HepG2 (cell line): Measurements from ENCODE around the gene PRKAR1B. TPM values are rescaled to one million over a fixed set of nuclear protein-coding genes. Genes with fewer than 3 reads are reported as not detected.

Experiments used
- FOSL1 ChIP-seq: sonication (generic); formaldehyde crosslinking; IDR thresholded peaks from 2 replicates; pipeline ENCODE4 v1.9.0; 2021; ENCODE audit warnings: missing genetic modification reagents, borderline replicate concordance
- FOXJ3 ChIP-seq: sonication (generic); formaldehyde crosslinking; IDR thresholded peaks from 2 replicates; pipeline ENCODE4 v1.4.0; 2020; ENCODE audit warnings: missing genetic modification reagents, mild to moderate bottlenecking, borderline replicate concordance
- GRHL1 ChIP-seq: sonication (generic); formaldehyde crosslinking; conservative IDR thresholded peaks from 2 replicates; pipeline ENCODE4 v1.8.0; 2022; ENCODE audit warnings: missing genetic modification reagents
- MLLT10 ChIP-seq: sonication (generic); formaldehyde crosslinking; IDR thresholded peaks from 2 replicates; pipeline ENCODE4 v1.4.0; 2020; ENCODE audit warnings: missing genetic modification reagents
- NFIB ChIP-seq: sonication (generic); formaldehyde crosslinking; IDR thresholded peaks from 2 replicates; pipeline ENCODE4 v1.9.0; 2021; ENCODE audit warnings: missing genetic modification reagents, mild to moderate bottlenecking, borderline replicate concordance
- NFRKB ChIP-seq: fragments of 450-650 bp; IDR thresholded peaks from 2 replicates; pipeline ENCODE4 v1.6.1; 2017
- NR2F2 ChIP-seq: IDR thresholded peaks from 2 replicates; pipeline ENCODE4 v1.6.1; 2012; ENCODE audit warnings: low read depth, inconsistent platforms, borderline replicate concordance
- NR3C1 ChIP-seq: sonication (generic); formaldehyde crosslinking; IDR thresholded peaks from 2 replicates; pipeline ENCODE4 v1.4.0; 2020; ENCODE audit warnings: missing genetic modification reagents
- SAP130 ChIP-seq: IDR thresholded peaks from 2 replicates; pipeline ENCODE4 v1.6.1; 2016; ENCODE audit warnings: low read depth
- SP1 ChIP-seq, 2 experiments: fragments of 450-650 bp in 1 of 2; sonication (generic) in 1 of 2; formaldehyde crosslinking in 1 of 2; IDR thresholded peaks; 2 replicates each; pipeline versions ENCODE4 v1.4.0 to v1.6.1; 2016 to 2020; ENCODE audit warnings: missing genetic modification reagents in 1 of 2
- SP140L ChIP-seq: sonication (generic); formaldehyde crosslinking; IDR thresholded peaks from 2 replicates; pipeline ENCODE4 v1.4.0; 2020; ENCODE audit warnings: missing genetic modification reagents, borderline replicate concordance
- TARDBP ChIP-seq: sonication (generic); formaldehyde crosslinking; IDR thresholded peaks from 2 replicates; pipeline ENCODE4 v1.8.0; 2022; ENCODE audit warnings: mild to moderate bottlenecking, missing genetic modification reagents
- ZNF292 ChIP-seq: sonication (generic); formaldehyde crosslinking; IDR thresholded peaks from 2 replicates; pipeline ENCODE4 v1.8.1; 2022; ENCODE audit warnings: mild to moderate bottlenecking, low read depth, missing genetic modification reagents, borderline replicate concordance
- ZNF576 ChIP-seq: sonication (generic); formaldehyde crosslinking; IDR thresholded peaks from 2 replicates; pipeline ENCODE4 v1.4.0; 2020; ENCODE audit warnings: mild to moderate bottlenecking, missing genetic modification reagents
- ZNF703 ChIP-seq: sonication (generic); formaldehyde crosslinking; IDR thresholded peaks from 2 replicates; pipeline ENCODE4 v1.5.1; 2020; ENCODE audit warnings: missing genetic modification reagents, mild to moderate bottlenecking, moderate library complexity, borderline replicate concordance
- ZSCAN31 ChIP-seq: sonication (generic); formaldehyde crosslinking; IDR thresholded peaks from 2 replicates; pipeline ENCODE4 v1.5.0; 2020; ENCODE audit warnings: low read depth, mild to moderate bottlenecking, missing genetic modification reagents
- polyA plus RNA-seq, 8 experiments: library from polyadenylated mRNA; depleted of rRNA in 3 of 8; stranded (reverse) in 7 of 8; unstranded in 1 of 8; fragments of >200 nt; fragmentation: Illumina TruSeq in 4 of 8; extraction: Trizol in 4 of 8; gene quantifications; 2 replicates each; pipeline versions ENCODE4 v1.2.1 to v1.2.3, GENCODE V29; 2011 to 2016; ENCODE audit warnings: low read depth in 4 of 8, missing spikeins in 1 of 8, mixed read lengths in 1 of 8; ENCODE audit not compliant: insufficient read depth in 1 of 8
- total RNA-seq, 5 experiments: library from RNA; depleted of rRNA; stranded (reverse); fragments of >200 nt; fragmentation: Illumina TruSeq; extraction: Trizol; gene quantifications; 2 replicates each; pipeline ENCODE4 v1.2.3, GENCODE V29; 2016; ENCODE audit warnings: low read depth in 1 of 5
- TF ChIP-seq, protein P1 (sequence below): sonication (generic); formaldehyde crosslinking; IDR thresholded peaks from 2 replicates; pipeline ENCODE4 v1.5.1; 2020; ENCODE audit warnings: missing genetic modification reagents, mild to moderate bottlenecking, borderline replicate concordance
- TF ChIP-seq, protein P2 (sequence below): sonication (generic); formaldehyde crosslinking; IDR thresholded peaks from 2 replicates; pipeline ENCODE4 v1.4.0; 2020; ENCODE audit warnings: mild to moderate bottlenecking, missing genetic modification reagents

The PRKAR1B gene
- total and polyA plus RNA-seq, 2 of the 13 experiments (the other 11 are each of a cell fraction or from before 2014, with no cell fraction given), result 7.9 to 28.2 TPM

GRCh38 chr7:503575-504111 is 223.4 kb downstream of the PRKAR1B start (continued):
- no peak; the same call in 1 of the 2 replicates for TF ChIP-seq ZNF703 (CRISPR knock-in tag)
- TF ChIP-seq NFIB (CRISPR knock-in tag), result no peak
- TF ChIP-seq, protein P1, sequence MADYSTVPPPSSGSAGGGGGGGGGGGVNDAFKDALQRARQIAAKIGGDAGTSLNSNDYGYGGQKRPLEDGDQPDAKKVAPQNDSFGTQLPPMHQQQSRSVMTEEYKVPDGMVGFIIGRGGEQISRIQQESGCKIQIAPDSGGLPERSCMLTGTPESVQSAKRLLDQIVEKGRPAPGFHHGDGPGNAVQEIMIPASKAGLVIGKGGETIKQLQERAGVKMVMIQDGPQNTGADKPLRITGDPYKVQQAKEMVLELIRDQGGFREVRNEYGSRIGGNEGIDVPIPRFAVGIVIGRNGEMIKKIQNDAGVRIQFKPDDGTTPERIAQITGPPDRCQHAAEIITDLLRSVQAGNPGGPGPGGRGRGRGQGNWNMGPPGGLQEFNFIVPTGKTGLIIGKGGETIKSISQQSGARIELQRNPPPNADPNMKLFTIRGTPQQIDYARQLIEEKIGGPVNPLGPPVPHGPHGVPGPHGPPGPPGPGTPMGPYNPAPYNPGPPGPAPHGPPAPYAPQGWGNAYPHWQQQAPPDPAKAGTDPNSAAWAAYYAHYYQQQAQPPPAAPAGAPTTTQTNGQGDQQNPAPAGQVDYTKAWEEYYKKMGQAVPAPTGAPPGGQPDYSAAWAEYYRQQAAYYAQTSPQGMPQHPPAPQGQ (CRISPR knock-in tag), result no peak
- peak; percentile 92 for TF ChIP-seq ZNF292 (CRISPR knock-in tag)
- TF ChIP-seq SP140L, result no peak
- TF ChIP-seq FOSL1 (CRISPR knock-in tag), result no peak
- TF ChIP-seq TARDBP (CRISPR knock-in tag), result peak; percentile 93
- TF ChIP-seq GRHL1, result no peak
- no peak for TF ChIP-seq FOXJ3 (CRISPR knock-in tag)
- no peak for TF ChIP-seq MLLT10
- TF ChIP-seq SP1 (IDR thresholded peaks at IDR 0.05), result no peak
- TF ChIP-seq SP1 (CRISPR knock-in tag; IDR thresholded peaks at IDR 0.05), result no peak
- no peak for TF ChIP-seq NFRKB
- peak; percentile 75; the same call in 1 of the 2 replicates for TF ChIP-seq NR2F2
- no peak for TF ChIP-seq NR3C1
- TF ChIP-seq, protein P2, sequence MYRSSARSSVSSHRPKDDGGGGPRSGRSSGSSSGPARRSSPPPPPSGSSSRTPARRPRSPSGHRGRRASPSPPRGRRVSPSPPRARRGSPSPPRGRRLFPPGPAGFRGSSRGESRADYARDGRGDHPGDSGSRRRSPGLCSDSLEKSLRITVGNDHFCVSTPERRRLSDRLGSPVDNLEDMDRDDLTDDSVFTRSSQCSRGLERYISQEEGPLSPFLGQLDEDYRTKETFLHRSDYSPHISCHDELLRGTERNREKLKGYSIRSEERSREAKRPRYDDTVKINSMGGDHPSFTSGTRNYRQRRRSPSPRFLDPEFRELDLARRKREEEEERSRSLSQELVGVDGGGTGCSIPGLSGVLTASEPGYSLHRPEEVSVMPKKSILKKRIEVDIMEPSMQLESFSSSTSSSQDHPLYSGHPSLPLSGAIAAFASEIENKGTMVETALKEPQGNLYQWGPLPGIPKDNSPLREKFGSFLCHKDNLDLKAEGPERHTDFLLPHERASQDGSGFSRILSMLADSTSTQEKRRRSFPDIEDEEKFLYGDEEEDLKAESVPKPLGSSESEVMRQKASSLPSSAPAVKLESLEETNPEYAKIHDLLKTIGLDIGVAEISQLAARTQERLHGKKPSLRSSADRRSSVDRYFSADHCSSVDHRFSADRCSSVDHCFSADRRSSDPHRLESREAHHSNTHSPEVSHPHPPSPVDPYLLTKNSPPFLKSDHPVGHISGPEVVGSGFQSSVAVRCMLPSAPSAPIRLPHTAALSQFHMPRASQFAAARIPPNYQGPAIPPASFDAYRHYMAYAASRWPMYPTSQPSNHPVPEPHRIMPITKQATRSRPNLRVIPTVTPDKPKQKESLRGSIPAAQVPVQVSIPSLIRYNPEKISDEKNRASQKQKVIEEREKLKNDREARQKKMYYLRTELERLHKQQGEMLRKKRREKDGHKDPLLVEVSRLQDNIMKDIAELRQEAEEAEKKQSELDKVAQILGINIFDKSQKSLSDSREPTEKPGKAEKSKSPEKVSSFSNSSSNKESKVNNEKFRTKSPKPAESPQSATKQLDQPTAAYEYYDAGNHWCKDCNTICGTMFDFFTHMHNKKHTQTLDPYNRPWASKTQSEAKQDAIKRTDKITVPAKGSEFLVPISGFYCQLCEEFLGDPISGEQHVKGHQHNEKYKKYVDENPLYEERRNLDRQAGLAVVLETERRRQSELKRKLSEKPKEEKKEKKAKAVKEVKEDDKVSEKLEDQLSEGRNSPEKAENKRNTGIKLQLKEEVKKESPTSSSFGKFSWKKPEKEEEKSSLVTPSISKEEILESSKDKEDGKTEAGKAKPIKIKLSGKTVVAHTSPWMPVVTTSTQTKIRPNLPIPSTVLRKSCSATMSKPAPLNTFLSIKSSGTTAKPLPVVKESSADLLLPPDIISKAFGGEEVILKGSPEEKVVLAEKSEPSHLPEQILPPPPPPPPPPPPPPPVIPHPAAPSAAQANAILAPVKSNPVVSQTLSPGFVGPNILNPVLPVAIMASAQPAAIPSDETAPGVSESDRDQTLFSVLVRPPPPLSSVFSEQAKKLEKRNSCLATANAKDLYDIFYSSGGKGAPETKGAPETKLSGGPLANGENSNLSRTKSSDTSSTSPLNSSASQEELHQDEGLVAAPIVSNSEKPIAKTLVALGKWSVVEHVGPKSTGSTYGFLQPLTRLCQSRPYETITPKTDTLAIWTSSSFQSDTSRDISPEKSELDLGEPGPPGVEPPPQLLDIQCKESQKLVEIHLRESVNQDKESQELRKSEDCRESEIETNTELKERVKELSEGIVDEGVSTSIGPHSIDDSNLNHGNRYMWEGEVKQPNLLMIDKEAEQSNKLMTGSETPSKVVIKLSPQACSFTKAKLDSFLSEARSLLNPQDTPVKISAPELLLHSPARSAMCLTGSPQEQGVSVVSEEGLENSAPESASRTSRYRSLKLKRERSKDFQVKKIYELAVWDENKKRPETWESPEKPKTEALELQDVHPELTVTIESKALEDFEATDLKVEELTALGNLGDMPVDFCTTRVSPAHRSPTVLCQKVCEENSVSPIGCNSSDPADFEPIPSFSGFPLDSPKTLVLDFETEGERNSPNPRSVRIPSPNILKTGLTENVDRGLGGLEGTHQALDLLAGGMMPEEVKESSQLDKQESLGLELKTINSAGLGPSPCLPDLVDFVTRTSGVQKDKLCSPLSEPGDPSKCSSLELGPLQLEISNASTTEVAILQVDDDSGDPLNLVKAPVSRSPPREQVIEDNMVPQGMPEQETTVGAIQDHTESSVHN (CRISPR knock-in tag), result no peak
- TF ChIP-seq SAP130 (CRISPR knock-in tag), result peak; percentile 84
- no peak for TF ChIP-seq ZNF576 (CRISPR knock-in tag)
- peak; percentile 83; the same call in 1 of the 2 replicates for TF ChIP-seq ZSCAN31 (CRISPR knock-in tag)
